ENCODE measurements around the gene ABCB1. TPM values are rescaled to one million over a fixed set of nuclear protein-coding genes. Genes with fewer than 3 reads are reported as not detected.

Gene ABCB1
- total and polyA plus RNA-seq, 2 donors (not counting 3 experiments of a cell fraction or from before 2014, with no cell fraction given) = 7.1 to 7.5 TPM

- DNase-seq (ENCODE audit: low read depth, low spot score) (no peak), FAIRE-seq (no peak)
- Histone ChIP-seq H4K20me1 (replicated peaks; ENCODE audit: control insufficient read depth, extremely low read depth, insufficient read depth, low read length) (no peaks in the 10 kb centered on the region), H3K27me3 (ENCODE audit: control insufficient read depth in 2 of 2, insufficient read depth in 2 of 2, low read length in 2 of 2) (peaks cover 19 to 40% of the 10 kb centered on the region in 2 experiments), H2AFZ (ENCODE audit: low read depth, low read length) (no peak overlapping the region), H3K4me2 (ENCODE audit: insufficient read depth, low read length) (no peak overlapping the region), H3K4me1 (ENCODE audit: control insufficient read depth, extremely low read depth, insufficient read depth, low read length) (peaks cover 10% of the 10 kb centered on the region), H3K79me2 (ENCODE audit: control insufficient read depth, insufficient read depth, low read length) (no peaks in the 10 kb centered on the region), H3K9me1 (replicated peaks; ENCODE audit: control insufficient read depth, extremely low read depth, insufficient read depth, low read length) (no peaks in the 10 kb centered on the region), H3K27ac (ENCODE audit: insufficient read depth, low read depth, low read length) (no peak overlapping the region), H3K9ac (replicated peaks; ENCODE audit: extremely low read depth, insufficient read depth, low read length) (no peak overlapping the region), H3K9me3 (replicated peaks; ENCODE audit: control insufficient read depth, insufficient read depth, low read length) (no peaks in the 10 kb centered on the region), H3K4me3 (replicated peaks in 1 of 3; ENCODE audit: insufficient read depth in 1 of 3, low read depth in 1 of 3, low read length in 3 of 3) (no peak overlapping the region), H3K36me3 (ENCODE audit: control insufficient read depth in 2 of 2, extremely low read depth in 1 of 2, insufficient read depth in 2 of 2, low read length in 2 of 2) (no peaks in the 10 kb centered on the region)
- CTCF ChIA-PET = interaction anchor here (1.1 to 2.0 kb wide), 5 partner anchors 9 to 277 kb away, joined by 3 to 14 read pairs (median 4); partner anchors contain the start of genes DBF4 and SLC25A40
- dilution Hi-C loops (cut with MboI; ENCODE audit: extremely low pct_ligation_motif_present, low sequenced_read_pairs) = no loop called here
- POLR2A ChIA-PET = no interaction called here
- TF ChIP-seq MAX (IDR thresholded peaks at IDR 0.05; ENCODE audit: insufficient read depth, insufficient read length) = no peak
- no peak for TF ChIP-seq CTCF (IDR thresholded peaks at IDR 0.05; ENCODE audit: extremely low read depth in 1 of 2, insufficient read depth in 1 of 2, low read depth in 1 of 2, low read length in 2 of 2)
- TF ChIP-seq POLR2A (IDR thresholded peaks at IDR 0.05; ENCODE audit: low read depth, low read length) = no peak
- TF ChIP-seq MYC (IDR thresholded peaks at IDR 0.05; ENCODE audit: low read depth, low read length) = no peak
- TF ChIP-seq EZH2 (IDR thresholded peaks at IDR 0.05; ENCODE audit: borderline replicate concordance, low read depth, low read length, severe bottlenecking) = no peak
- TF ChIP-seq POLR2AphosphoS5 (IDR thresholded peaks at IDR 0.05; ENCODE audit: insufficient read depth, low read depth, low read length) = no peak
- no peak for TF ChIP-seq GATA2 (IDR thresholded peaks at IDR 0.05; ENCODE audit: insufficient read depth, insufficient read length, low read depth, low read length)
- no peak for TF ChIP-seq JUN (IDR thresholded peaks at IDR 0.05; ENCODE audit: borderline replicate concordance, insufficient read depth, insufficient read length, low read depth)
- no peak for TF ChIP-seq FOS (IDR thresholded peaks at IDR 0.05; ENCODE audit: borderline replicate concordance, insufficient read depth, low read length)
- no TSS peak for BruUV-seq (replicated peaks)
- intact Hi-C loops (cut with micrococcal nuclease) = no loop called here
Measured at GRCh38 chr7:87599336-87599735, 1.3 kb downstream of the ABCB1 start.
